Glutamatergic neuron (in vitro differentiated cells): ENCODE data around the gene STAT4. TPM values are rescaled to one million over a fixed set of nuclear protein-coding genes. Genes with fewer than 3 reads are reported as not detected.

Experiments used
- total RNA-seq: library from RNA; stranded (reverse); fragmentation: NEBNext Ultra II Directional; extraction: Animal tissue kit (Norgen Biotek cat#: 25700); gene quantifications from one replicate; pipeline ENCODE4 v1.2.1, GENCODE V29; 2021; ENCODE audit not compliant: unreplicated experiment

The STAT4 gene
- total RNA-seq, 1 donor from 2014 or later: 0.74 TPM

Other genes with a start within 250 kb of the STAT4 start
- 12.4 TPM for gene STAT1, start 136.8 kb downstream of the STAT4 start, total RNA-seq
- 129 TPM for gene MYO1B, start 94.4 kb upstream of the STAT4 start, total RNA-seq